Activated CD4-positive, alpha-beta T cell treated with anti-CD3 and anti-CD28 coated beads, Interleukin-2, Interleukin-6, amounts not matched to agents 100 ng/mL and 50 ng/mL, durations not matched to agents 16 hours and 8 hours (primary cell): Measurements from ENCODE around the gene MAPKAPK5.
A peak's percentile ranks its signal among the peaks of the same experiment; 100 is the strongest.

Experiments
- DNase-seq: peaks from one replicate; pipeline ENCODE4 v3.0.0-alpha.2; 2020

Gene MAPKAPK5

GRCh38 chr12:111887926-111888745 lies 46.1 kb downstream of the MAPKAPK5 start:
- no peak for DNase-seq

- DNase-seq, result no peak
These were observed 51.3 kb downstream of the MAPKAPK5 start for GRCh38 chr12:111893287-111893686.

GRCh38 chr12:111894556-111894955 lies 52.5 kb downstream of the MAPKAPK5 start:
- no peak for DNase-seq

GRCh38 chr12:111901182-111901581 lies 59.2 kb downstream of the MAPKAPK5 start:
- no peak for DNase-seq

GRCh38 chr12:111904446-111904975 lies 62.5 kb downstream of the MAPKAPK5 start:
- DNase-seq, result no peak

- DNase-seq, result no peak
These were observed 63.5 kb downstream of the MAPKAPK5 start for GRCh38 chr12:111905502-111905901.

GRCh38 chr12:111907740-111908139 lies 65.7 kb downstream of the MAPKAPK5 start:
- no peak for DNase-seq

GRCh38 chr12:111925171-111925570 lies 83.1 kb downstream of the MAPKAPK5 start:
- DNase-seq, result no peak

- DNase-seq, result no peak
These were observed 84.6 kb downstream of the MAPKAPK5 start for GRCh38 chr12:111926631-111927030.

GRCh38 chr12:111927346-111927745 lies 85.3 kb downstream of the MAPKAPK5 start:
- no peak for DNase-seq

GRCh38 chr12:111932241-111932640 lies 90.2 kb downstream of the MAPKAPK5 start:
- no peak for DNase-seq

- DNase-seq, result no peak
These were observed 94.8 kb downstream of the MAPKAPK5 start for GRCh38 chr12:111936869-111937268.

- no peak for DNase-seq
These were observed 95.4 kb downstream of the MAPKAPK5 start for GRCh38 chr12:111937429-111937828.

GRCh38 chr12:111942557-111942956 lies 100.5 kb downstream of the MAPKAPK5 start:
- DNase-seq, result no peak

- no peak for DNase-seq
These were observed 101.9 kb downstream of the MAPKAPK5 start for GRCh38 chr12:111943929-111944328.

GRCh38 chr12:111950961-111951676 lies 109.1 kb downstream of the MAPKAPK5 start:
- DNase-seq, result peak; percentile 36
